GM23338 (cell line): Measurements from ENCODE around the gene RAPGEF5. TPM values are rescaled to one million over a fixed set of nuclear protein-coding genes. Genes with fewer than 3 reads are reported as not detected.

Source experiments
- ATAC-seq: fragments of 200-7000 bp; cut with Tn5 transposase; 3 replicates; pipeline ENCODE4 v1.9.1; 2020
- DNase-seq: peaks from one replicate; pipeline ENCODE4 v3.0.0-alpha.2; 2015; ENCODE audit warnings: low spot score
- H2AFZ ChIP-seq: fragments of 200-600 bp; sonication (generic); 2 replicates; pipeline ENCODE4 v1.8.0; 2016; ENCODE audit warnings: antibody characterized with exemption, mild to moderate bottlenecking, moderate library complexity
- H3F3A ChIP-seq: fragments of 200-600 bp; sonication (generic); replicated peaks from 2 replicates; pipeline ENCODE4 v1.8.0; 2017; ENCODE audit warnings: antibody characterized with exemption, mixed run types, low read depth
- H3K27ac ChIP-seq: fragments of 200-600 bp; sonication (generic); 2 replicates; pipeline ENCODE4 v1.6.1; 2016; ENCODE audit warnings: low read depth
- H3K27me3 ChIP-seq: fragments of 200-600 bp; sonication (generic); 2 replicates; pipeline ENCODE4 v1.8.0; 2016; ENCODE audit warnings: mild to moderate bottlenecking, mixed run types, moderate library complexity; ENCODE audit not compliant: insufficient read depth
- H3K36me3 ChIP-seq: fragments of 200-600 bp; sonication (generic); 2 replicates; pipeline ENCODE4 v1.8.0; 2016; ENCODE audit warnings: mild to moderate bottlenecking; ENCODE audit not compliant: insufficient read depth
- H3K4me1 ChIP-seq: fragments of 200-600 bp; sonication (generic); 2 replicates; pipeline ENCODE4 v1.8.0; 2016; ENCODE audit warnings: mild to moderate bottlenecking, moderate library complexity; ENCODE audit not compliant: insufficient read depth
- H3K4me2 ChIP-seq: fragments of 200-600 bp; sonication (generic); 2 replicates; pipeline ENCODE4 v1.7.1; 2017; ENCODE audit warnings: mixed run types
- H3K4me3 ChIP-seq: fragments of 200-600 bp; sonication (generic); 2 replicates; pipeline ENCODE4 v1.6.1; 2016; ENCODE audit warnings: mixed run types
- H3K79me2 ChIP-seq: fragments of 200-600 bp; sonication (generic); replicated peaks from 2 replicates; pipeline ENCODE4 v1.8.0; 2017; ENCODE audit warnings: mild to moderate bottlenecking; ENCODE audit not compliant: insufficient read depth
- H3K9me2 ChIP-seq: fragments of 200-600 bp; sonication (generic); 2 replicates; pipeline ENCODE4 v1.8.0; 2017; ENCODE audit not compliant: insufficient read depth
- H4K20me1 ChIP-seq: fragments of 200-600 bp; sonication (generic); replicated peaks from 2 replicates; pipeline ENCODE4 v1.8.0; 2017; ENCODE audit warnings: mild to moderate bottlenecking; ENCODE audit not compliant: insufficient read depth
- H3K27ac Mint-ChIP-seq: 2 replicates; pipeline ENCODE4 v1.8.0; 2020; ENCODE audit warnings: inconsistent platforms, mild to moderate bottlenecking, moderate library complexity, mixed read lengths
- H3K27me3 Mint-ChIP-seq: 3 replicates; pipeline ENCODE4 v1.8.0; 2022; ENCODE audit warnings: low read depth, mild to moderate bottlenecking, moderate library complexity, mixed read lengths, inconsistent platforms; ENCODE audit not compliant: insufficient read depth, poor library complexity
- H3K36me3 Mint-ChIP-seq: 3 replicates; pipeline ENCODE4 v1.8.0; 2021; ENCODE audit warnings: low read depth, mild to moderate bottlenecking, inconsistent platforms, moderate library complexity, mixed read lengths
- H3K4me1 Mint-ChIP-seq: 3 replicates; pipeline ENCODE4 v1.8.0; 2020; ENCODE audit warnings: mild to moderate bottlenecking, inconsistent platforms, mixed read lengths
- H3K4me3 Mint-ChIP-seq: 3 replicates; pipeline ENCODE4 v1.8.0; 2021; ENCODE audit warnings: moderate library complexity, mild to moderate bottlenecking, inconsistent platforms, mixed read lengths
- H3K9me3 Mint-ChIP-seq: 3 replicates; pipeline ENCODE4 v1.8.0; 2020; ENCODE audit warnings: moderate library complexity, mild to moderate bottlenecking, inconsistent platforms, mixed read lengths
- CREB1 ChIP-seq: fragments of 250-450 bp; sonication (Bioruptor Pico); IDR thresholded peaks from 2 replicates; pipeline ENCODE4 v1.5.0; 2020; ENCODE audit warnings: low read depth, mild to moderate bottlenecking, moderate library complexity
- CTCF ChIP-seq, 2 experiments: fragments of 200-600 bp in 1 of 2; sonication (generic) in 1 of 2; conservative IDR thresholded peaks; 2 replicates each; pipeline versions ENCODE4 v1.5.1 to v1.6.1; 2016 to 2017; ENCODE audit warnings: antibody characterized with exemption in 2 of 2, low read depth in 2 of 2, mild to moderate bottlenecking in 2 of 2, moderate library complexity in 1 of 2
- ETS1 ChIP-seq: IDR thresholded peaks from 2 replicates; pipeline ENCODE4 v1.6.1; 2016; ENCODE audit warnings: antibody characterized with exemption
- EZH2 ChIP-seq: fragments of 200-600 bp; sonication (generic); IDR thresholded peaks from one replicate; pipeline ENCODE4 v1.8.0; 2017; ENCODE audit warnings: antibody characterized with exemption, mild to moderate bottlenecking, low read depth; ENCODE audit not compliant: unreplicated experiment
- EZH2phosphoT487 ChIP-seq: fragments of 200-600 bp; sonication (generic); IDR thresholded peaks from one replicate; pipeline ENCODE4 v1.8.1; 2018; ENCODE audit warnings: antibody characterized with exemption; ENCODE audit not compliant: unreplicated experiment
- JUNB ChIP-seq: IDR thresholded peaks from one replicate; pipeline ENCODE4 v1.6.1; 2016; ENCODE audit warnings: antibody characterized with exemption; ENCODE audit not compliant: unreplicated experiment
- NANOG ChIP-seq: IDR thresholded peaks from 2 replicates; pipeline ENCODE4 v1.6.1; 2016; ENCODE audit warnings: antibody characterized with exemption, borderline replicate concordance
- POLR2AphosphoS5 ChIP-seq: IDR thresholded peaks from 2 replicates; pipeline ENCODE4 v1.6.1; 2016; ENCODE audit warnings: antibody characterized with exemption, low read depth
- REST ChIP-seq: IDR thresholded peaks from one replicate; pipeline ENCODE4 v1.6.1; 2018; ENCODE audit warnings: antibody characterized with exemption; ENCODE audit not compliant: unreplicated experiment
- STAT1 ChIP-seq: IDR thresholded peaks from one replicate; pipeline ENCODE4 v1.6.1; 2016; ENCODE audit warnings: antibody characterized with exemption; ENCODE audit not compliant: unreplicated experiment
- ZNF114 ChIP-seq: fragments of 250-450 bp; sonication (Bioruptor Pico); IDR thresholded peaks from 2 replicates; pipeline ENCODE4 v1.5.0; 2020; ENCODE audit warnings: mild to moderate bottlenecking, moderate library complexity
- ZNF331 ChIP-seq: fragments of 250-450 bp; sonication (Bioruptor Pico); IDR thresholded peaks from 2 replicates; pipeline ENCODE4 v1.5.0; 2020; ENCODE audit warnings: low read depth, mild to moderate bottlenecking, moderate library complexity
- ZNF462 ChIP-seq: fragments of 250-450 bp; sonication (Bioruptor Pico); IDR thresholded peaks from 2 replicates; pipeline ENCODE4 v1.5.0; 2020; ENCODE audit warnings: mild to moderate bottlenecking, moderate library complexity
- polyA plus RNA-seq: library from polyadenylated mRNA; unstranded; fragments of >200 nt; fragmentation: Nextera tagmentation; extraction: Ambion mirVana; gene quantifications from 2 replicates; pipeline ENCODE4 v1.2.1, GENCODE V29; 2016
- total RNA-seq: library from RNA; depleted of rRNA; stranded (reverse); fragments of >200 nt; shearing (Covaris generic); gene quantifications from 2 replicates; pipeline ENCODE4 v1.2.3, GENCODE V29; 2014

RAPGEF5 gene
- total and polyA plus RNA-seq, 2 experiments from 2014 or later, result 6.3 to 13.1 TPM

- H3K36me3 ChIP-seq, result no peaks in the 10 kb centered on the region
- no peak overlapping the region for H3K4me3 Mint-ChIP-seq
Measured at GRCh38 chr7:22372863-22373262, 15.9 kb upstream of the RAPGEF5 start.

More at GRCh38 chr7:22372863-22373262, 15.9 kb upstream of the RAPGEF5 start:
- H3K4me2 ChIP-seq, result no peak overlapping the region
- H2AFZ ChIP-seq, result no peak overlapping the region
- ATAC-seq, result no peak
- Mint-ChIP-seq H3K27me3 (peaks cover 2% of the 10 kb centered on the region), H3K4me1 (peaks cover 9% of the 10 kb centered on the region), H3K9me3 (no peaks in the 10 kb centered on the region), H3K27ac (no peak overlapping the region), H3K36me3 (no peaks in the 10 kb centered on the region)
- no peak overlapping the region for H3K27ac ChIP-seq
- no peaks in the 10 kb centered on the region for H3F3A ChIP-seq
- H3K9me2 ChIP-seq, result no peaks in the 10 kb centered on the region
- H3K4me1 ChIP-seq, result peaks cover 4% of the 10 kb centered on the region; the same call in 1 of the 2 replicates
- no peaks in the 10 kb centered on the region for H3K79me2 ChIP-seq
- H3K4me3 ChIP-seq, result no peak overlapping the region
- no peaks in the 10 kb centered on the region for H3K27me3 ChIP-seq
- no peaks in the 10 kb centered on the region for H4K20me1 ChIP-seq
- DNase-seq, result no peak
- TF ChIP-seq CTCF (conservative IDR thresholded peaks at IDR 0.05; ENCODE audit: low read depth in 2 of 2) (no peak), CREB1 (no peak), ZNF331 (CRISPR knock-in tag) (no peak), ZNF114 (CRISPR knock-in tag) (no peak), EZH2 (no peak), REST (no peak), ETS1 (no peak), ZNF462 (no peak), NANOG (no peak), EZH2phosphoT487 (no peak), POLR2AphosphoS5 (no peak), STAT1 (no peak), JUNB (no peak)
